HCT116 (cell line): Measurements from ENCODE around the gene GRIA1. TPM values are rescaled to one million over a fixed set of nuclear protein-coding genes. Genes with fewer than 3 reads are reported as not detected.

ENCODE experiments used
- ATAC-seq: fragments of 200-7000 bp; cut with Tn5 transposase; 2 replicates; pipeline ENCODE4 v1.9.1; 2020; ENCODE audit warnings: mild to moderate bottlenecking, moderate library complexity
- BruUV-seq: library from RNA; stranded (reverse); fragments of 400-500 nt; replicated peaks from 2 replicates; lab custom pipeline; 2021; lab: Mats Ljungman, UMichigan
- CTCF ChIA-PET: fragments of 300-600 bp; sonication (Branson Sonifier 250); formaldehyde crosslinking; loops from one replicate; lab custom pipeline; 2021; ENCODE audit warnings: antibody characterized with exemption; lab: Charles Lee
- POLR2A ChIA-PET: fragments of 300-600, 350-600 bp; sonication (Branson Sonifier 250); formaldehyde crosslinking; loops from one replicate; lab custom pipeline; 2021; ENCODE audit warnings: antibody characterized with exemption; lab: Charles Lee
- RAD21 ChIA-PET, 2 experiments: fragments of 300-600 bp; sonication (Branson Sonifier 250); formaldehyde crosslinking; loops; one replicate each; lab custom pipeline; 2023; ENCODE audit warnings: low total read pairs in 2 of 2; ENCODE audit not compliant: uncharacterized antibody in 2 of 2, unreplicated experiment in 2 of 2, low non-redundant PET in 1 of 2; lab: Charles Lee
- DNase-seq: peaks from one replicate; pipeline ENCODE4 v3.0.0-alpha.2; 2010; ENCODE audit warnings: low read depth, low spot score
- H2AFZ ChIP-seq: fragments of 200-600 bp; shearing (Covaris generic), sonication (generic); 2 replicates; pipeline ENCODE4 v1.6.1; 2017; ENCODE audit warnings: low read depth, mixed run types, mixed read lengths, antibody characterized with exemption, low read length; ENCODE audit not compliant: poor library complexity, severe bottlenecking
- H3K27ac ChIP-seq: 2 replicates; pipeline ENCODE4 v1.5.1; 2012; ENCODE audit warnings: low read depth, low read length
- H3K27me3 ChIP-seq: fragments of 200-600 bp; sonication (generic); 2 replicates; pipeline ENCODE4 v1.6.1; 2016; ENCODE audit warnings: mixed run types, low read length, mixed read lengths; ENCODE audit not compliant: insufficient read depth
- H3K36me3 ChIP-seq, 2 experiments: fragments of 200-500 bp in 1 of 2; fragments of 200-600 bp in 1 of 2; sonication (Bioruptor generic) in 1 of 2; sonication (generic) in 1 of 2; 2 replicates each; pipeline versions ENCODE4 v1.5.1 to v1.6.1; 2014 to 2016; ENCODE audit warnings: low read length in 2 of 2, inconsistent platforms in 1 of 2, mixed read lengths in 1 of 2, mixed run types in 1 of 2; ENCODE audit not compliant: insufficient read depth in 2 of 2, control insufficient read depth in 1 of 2
- H3K4me1 ChIP-seq, 2 experiments: fragments of 200-600 bp in 1 of 2; sonication (generic) in 1 of 2; 2 replicates each; pipeline versions ENCODE4 v1.5.1 to v1.6.1; 2012 to 2017; ENCODE audit warnings: low read length in 2 of 2, inconsistent platforms in 1 of 2, mild to moderate bottlenecking in 1 of 2, mixed read lengths in 1 of 2, mixed run types in 1 of 2, moderate library complexity in 1 of 2; ENCODE audit not compliant: insufficient read depth in 2 of 2, control insufficient read depth in 1 of 2
- H3K4me2 ChIP-seq: fragments of 200-600 bp; sonication (generic); 2 replicates; pipeline ENCODE4 v1.6.1; 2017; ENCODE audit warnings: mixed run types, low read length, mixed read lengths
- H3K4me3 ChIP-seq, 2 experiments: fragments of 200-600 bp in 1 of 2; sonication (generic) in 1 of 2; replicated peaks in 1 of 2; 2 replicates each; pipeline ENCODE4 v1.5.1; 2011 to 2016; ENCODE audit warnings: low read length in 2 of 2, control low read depth in 1 of 2, low read depth in 1 of 2, mild to moderate bottlenecking in 1 of 2, mixed read lengths in 1 of 2, mixed run types in 1 of 2
- H3K79me2 ChIP-seq: fragments of 200-600 bp; sonication (generic); 2 replicates; pipeline ENCODE4 v1.6.1; 2017; ENCODE audit warnings: mild to moderate bottlenecking, mixed run types, low read length, moderate library complexity, mixed read lengths; ENCODE audit not compliant: insufficient read depth
- H3K9ac ChIP-seq: fragments of 200-600 bp; sonication (generic); 2 replicates; pipeline ENCODE4 v1.6.1; 2016; ENCODE audit warnings: low read length, mixed read lengths
- H3K9me2 ChIP-seq: fragments of 200-600 bp; sonication (generic), shearing (Covaris generic); 2 replicates; pipeline ENCODE4 v1.6.1; 2017; ENCODE audit warnings: mixed run types, mild to moderate bottlenecking, moderate library complexity; ENCODE audit not compliant: insufficient read depth
- H3K9me3 ChIP-seq, 2 experiments: fragments of 200-500 bp in 1 of 2; fragments of 200-600 bp in 1 of 2; sonication (Bioruptor generic) in 1 of 2; sonication (generic) in 1 of 2; 2 replicates each; pipeline ENCODE4 v1.6.1; 2014 to 2017; ENCODE audit warnings: low read length in 2 of 2, mixed read lengths in 2 of 2, inconsistent platforms in 1 of 2, low read depth in 1 of 2, mild to moderate bottlenecking in 1 of 2, mixed run types in 1 of 2, moderate library complexity in 1 of 2; ENCODE audit not compliant: control insufficient read depth in 1 of 2, insufficient read depth in 1 of 2
- H4K20me1 ChIP-seq: fragments of 200-600 bp; sonication (generic), shearing (Covaris generic); 2 replicates; pipeline ENCODE4 v1.6.1; 2017; ENCODE audit warnings: mixed run types, mild to moderate bottlenecking, moderate library complexity; ENCODE audit not compliant: insufficient read depth
- ATF3 ChIP-seq: IDR thresholded peaks from 2 replicates; pipeline ENCODE4 v1.6.1; 2012
- CBX3 ChIP-seq: IDR thresholded peaks from 2 replicates; pipeline ENCODE4 v1.6.1; 2012; ENCODE audit warnings: low read depth
- CEBPB ChIP-seq: IDR thresholded peaks from 2 replicates; pipeline ENCODE4 v1.6.1; 2012; ENCODE audit warnings: low read depth
- EGR1 ChIP-seq: IDR thresholded peaks from 2 replicates; pipeline ENCODE4 v1.6.1; 2012; ENCODE audit warnings: low read depth
- ELF1 ChIP-seq: IDR thresholded peaks from 2 replicates; pipeline ENCODE4 v1.6.1; 2012; ENCODE audit warnings: low read depth, borderline replicate concordance
- EZH2 ChIP-seq: fragments of 200-600 bp; sonication (generic); IDR thresholded peaks from 2 replicates; pipeline ENCODE4 v1.6.1; 2017; ENCODE audit warnings: antibody characterized with exemption, mixed run types
- FOSL1 ChIP-seq: IDR thresholded peaks from 2 replicates; pipeline ENCODE4 v1.6.1; 2012; ENCODE audit warnings: low read depth
- POLR2A ChIP-seq: IDR thresholded peaks from 2 replicates; pipeline ENCODE4 v1.7.0; 2011; ENCODE audit warnings: borderline replicate concordance; ENCODE audit not compliant: insufficient read depth, insufficient read length; ENCODE audit errors: extremely low read depth
- POLR2AphosphoS5 ChIP-seq: IDR thresholded peaks from 2 replicates; pipeline ENCODE4 v1.6.1; 2011; ENCODE audit warnings: mild to moderate bottlenecking, low read depth, low read length, moderate library complexity
- RAD21 ChIP-seq: IDR thresholded peaks from 2 replicates; pipeline ENCODE4 v1.6.1; 2012; ENCODE audit warnings: low read depth, mild to moderate bottlenecking
- SIN3A ChIP-seq: IDR thresholded peaks from 2 replicates; pipeline ENCODE4 v1.6.1; 2012; ENCODE audit warnings: low read depth
- SP1 ChIP-seq: IDR thresholded peaks from 2 replicates; pipeline ENCODE4 v1.6.1; 2012; ENCODE audit warnings: low read depth
- SRF ChIP-seq: IDR thresholded peaks from 2 replicates; pipeline ENCODE4 v1.6.1; 2012; ENCODE audit warnings: low read depth
- TCF7L2 ChIP-seq: IDR thresholded peaks from 2 replicates; pipeline ENCODE4 v1.7.0; 2011; ENCODE audit warnings: borderline replicate concordance, inconsistent platforms; ENCODE audit not compliant: insufficient read depth, insufficient read length; ENCODE audit errors: extremely low read depth
- YY1 ChIP-seq: IDR thresholded peaks from 2 replicates; pipeline ENCODE4 v1.6.1; 2011; ENCODE audit warnings: low read length, low read depth, moderate library complexity, mild to moderate bottlenecking; ENCODE audit not compliant: insufficient replicate concordance; ENCODE audit errors: extremely low read depth
- ZFX ChIP-seq: fragments of 450-650 bp; IDR thresholded peaks from 2 replicates; pipeline ENCODE4 v1.6.1; 2017
- ZNF274 ChIP-seq: fragments of 200-500 bp; sonication (Bioruptor generic); IDR thresholded peaks from 2 replicates; pipeline ENCODE4 v1.6.1; 2014; ENCODE audit warnings: mild to moderate bottlenecking, low read depth, low read length, inconsistent platforms
- intact Hi-C: fragments of 100-400 bp; cut with micrococcal nuclease; formaldehyde crosslinking; loops from 2 replicates; pipeline ENCODE4 v1.10.0; 2022
- total RNA-seq: library from RNA; stranded (reverse); gene quantifications from one replicate; pipeline ENCODE4 v1.2.1, GENCODE V29; 2021; ENCODE audit not compliant: unreplicated experiment
- TF ChIP-seq, protein P1 (sequence below): IDR thresholded peaks from 2 replicates; pipeline ENCODE4 v1.6.1; 2012; ENCODE audit warnings: low read depth
- TF ChIP-seq, protein P2 (sequence below): IDR thresholded peaks from 2 replicates; pipeline ENCODE4 v1.6.1; 2012

The GRIA1 gene
- total RNA-seq, 1 experiment from 2014 or later: not detected

DNA sequence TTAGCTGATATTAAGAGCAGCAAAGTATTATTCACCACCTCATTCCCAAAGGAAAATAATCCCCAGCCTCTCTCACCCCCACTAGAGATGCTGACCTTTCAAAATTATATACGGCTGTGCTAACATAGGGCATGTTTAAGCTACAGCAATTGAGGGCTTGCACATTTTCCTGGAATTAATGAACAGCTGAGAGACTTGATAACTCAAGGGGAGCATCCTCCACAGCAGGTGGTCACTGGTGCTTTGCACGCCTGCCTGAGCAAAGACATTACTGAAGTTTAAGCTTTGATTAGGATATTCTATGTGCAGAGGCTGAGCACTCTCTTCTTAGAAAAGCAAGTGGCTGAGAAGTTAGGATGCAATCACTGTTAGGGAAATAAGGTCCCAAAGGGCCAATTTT is 317.3 kb downstream of the GRIA1 start:
- Histone ChIP-seq H3K4me3 (no peak overlapping the region), H3K27me3 (peaks cover 15% of the 10 kb centered on the region), H2AFZ (no peak overlapping the region), H3K9me3 (no peaks in the 10 kb centered on the region), H3K27ac (no peak overlapping the region), H3K79me2 (no peaks in the 10 kb centered on the region), H3K9ac (no peak overlapping the region), H3K36me3 (no peaks in the 10 kb centered on the region), H3K4me1 (no peaks in the 10 kb centered on the region), H4K20me1 (no peaks in the 10 kb centered on the region), H3K9me2 (no peaks in the 10 kb centered on the region), H3K4me2 (no peak overlapping the region)
- ChIA-PET CTCF (no interaction called here), POLR2A (no interaction called here), RAD21 (no interaction called here)
- BruUV-seq: no TSS peak
- ATAC-seq (no peak), DNase-seq (no peak)
- TF ChIP-seq FOSL1 (no peak), RAD21 (no peak), ZFX (no peak), SIN3A (no peak), ELF1 (no peak), ZNF274 (no peak), ATF3 (no peak), EGR1 (no peak), EZH2 (no peak), CBX3 (no peak), CEBPB (no peak), POLR2AphosphoS5 (no peak), POLR2A (no peak), YY1 (no peak), TCF7L2 (no peak), SP1 (no peak), SRF (no peak)
- TF ChIP-seq, protein P1, sequence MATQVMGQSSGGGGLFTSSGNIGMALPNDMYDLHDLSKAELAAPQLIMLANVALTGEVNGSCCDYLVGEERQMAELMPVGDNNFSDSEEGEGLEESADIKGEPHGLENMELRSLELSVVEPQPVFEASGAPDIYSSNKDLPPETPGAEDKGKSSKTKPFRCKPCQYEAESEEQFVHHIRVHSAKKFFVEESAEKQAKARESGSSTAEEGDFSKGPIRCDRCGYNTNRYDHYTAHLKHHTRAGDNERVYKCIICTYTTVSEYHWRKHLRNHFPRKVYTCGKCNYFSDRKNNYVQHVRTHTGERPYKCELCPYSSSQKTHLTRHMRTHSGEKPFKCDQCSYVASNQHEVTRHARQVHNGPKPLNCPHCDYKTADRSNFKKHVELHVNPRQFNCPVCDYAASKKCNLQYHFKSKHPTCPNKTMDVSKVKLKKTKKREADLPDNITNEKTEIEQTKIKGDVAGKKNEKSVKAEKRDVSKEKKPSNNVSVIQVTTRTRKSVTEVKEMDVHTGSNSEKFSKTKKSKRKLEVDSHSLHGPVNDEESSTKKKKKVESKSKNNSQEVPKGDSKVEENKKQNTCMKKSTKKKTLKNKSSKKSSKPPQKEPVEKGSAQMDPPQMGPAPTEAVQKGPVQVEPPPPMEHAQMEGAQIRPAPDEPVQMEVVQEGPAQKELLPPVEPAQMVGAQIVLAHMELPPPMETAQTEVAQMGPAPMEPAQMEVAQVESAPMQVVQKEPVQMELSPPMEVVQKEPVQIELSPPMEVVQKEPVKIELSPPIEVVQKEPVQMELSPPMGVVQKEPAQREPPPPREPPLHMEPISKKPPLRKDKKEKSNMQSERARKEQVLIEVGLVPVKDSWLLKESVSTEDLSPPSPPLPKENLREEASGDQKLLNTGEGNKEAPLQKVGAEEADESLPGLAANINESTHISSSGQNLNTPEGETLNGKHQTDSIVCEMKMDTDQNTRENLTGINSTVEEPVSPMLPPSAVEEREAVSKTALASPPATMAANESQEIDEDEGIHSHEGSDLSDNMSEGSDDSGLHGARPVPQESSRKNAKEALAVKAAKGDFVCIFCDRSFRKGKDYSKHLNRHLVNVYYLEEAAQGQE: no peak
- TF ChIP-seq, protein P2, sequence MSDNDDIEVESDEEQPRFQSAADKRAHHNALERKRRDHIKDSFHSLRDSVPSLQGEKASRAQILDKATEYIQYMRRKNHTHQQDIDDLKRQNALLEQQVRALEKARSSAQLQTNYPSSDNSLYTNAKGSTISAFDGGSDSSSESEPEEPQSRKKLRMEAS: no peak
- intact Hi-C loops: no loop called here
